ENCODE measurements around the gene ZNF219. TPM values are rescaled to one million over a fixed set of nuclear protein-coding genes. Genes with fewer than 3 reads are reported as not detected.

Gene ZNF219
- total RNA-seq, 1 donor from 2014 or later, result 31.9 TPM

- Histone ChIP-seq H3K4me1 (ENCODE audit: insufficient read depth, low read length) (no peaks in the 10 kb centered on the region), H3K79me2 (ENCODE audit: insufficient read depth, low read length) (no peaks in the 10 kb centered on the region), H3K36me3 (ENCODE audit: insufficient read depth, low read length) (no peaks in the 10 kb centered on the region), H3K9me3 (ENCODE audit: insufficient read depth, low read depth, low read length) (no peaks in the 10 kb centered on the region), H3K9ac (ENCODE audit: low read length) (no peak overlapping the region), H3K27ac (ENCODE audit: low read depth, low read length) (no peak overlapping the region), H3K4me2 (ENCODE audit: low read length) (no peak overlapping the region), H4K20me1 (ENCODE audit: insufficient read depth, low read length) (no peaks in the 10 kb centered on the region), H2AFZ (ENCODE audit: low read depth, low read length) (no peak overlapping the region), H3K27me3 (ENCODE audit: insufficient read depth, low read length) (no peaks in the 10 kb centered on the region), H3K4me3 (ENCODE audit: insufficient read depth, low read depth, low read length) (no peak overlapping the region)
- peaks cover 5% of the 10 kb centered on the region for H3K4me1 Mint-ChIP-seq (ENCODE audit: low read depth, unreplicated experiment)
- H3K27me3 Mint-ChIP-seq (ENCODE audit: low read depth, unreplicated experiment), result no peaks in the 10 kb centered on the region
- H3K9me3 Mint-ChIP-seq (ENCODE audit: unreplicated experiment), result peaks cover 4% of the 10 kb centered on the region
- FAIRE-seq (no peak), DNase-seq (ENCODE audit: low read depth) (no peak)
- TF ChIP-seq CTCF (IDR thresholded peaks at IDR 0.05; ENCODE audit: insufficient read depth, low read depth, low read length) (no peak), EZH2 (IDR thresholded peaks at IDR 0.05; ENCODE audit: insufficient read depth, low read length) (no peak)
- no peak overlapping the region for H3K27ac Mint-ChIP-seq (ENCODE audit: unreplicated experiment)
- no peaks in the 10 kb centered on the region for H3K36me3 Mint-ChIP-seq (ENCODE audit: low read depth, unreplicated experiment)
- no peak overlapping the region for H3K4me3 Mint-ChIP-seq (ENCODE audit: unreplicated experiment)
Measured at GRCh38 chr14:21121122-21121521, 22.7 kb upstream of the ZNF219 start.

- H3K36me3 Mint-ChIP-seq (ENCODE audit: low read depth, unreplicated experiment), result no peaks in the 10 kb centered on the region
- H3K27me3 ChIP-seq (ENCODE audit: insufficient read depth, low read length), result no peaks in the 10 kb centered on the region
- DNase-seq (ENCODE audit: low read depth) (no peak), FAIRE-seq (no peak)
- H3K27ac ChIP-seq (ENCODE audit: low read depth, low read length), result no peak overlapping the region
- H3K27ac Mint-ChIP-seq (ENCODE audit: unreplicated experiment), result no peak overlapping the region
- no peak overlapping the region for H3K9ac ChIP-seq (ENCODE audit: low read length)
- no peaks in the 10 kb centered on the region for H4K20me1 ChIP-seq (ENCODE audit: insufficient read depth, low read length)
- H3K4me2 ChIP-seq (ENCODE audit: low read length), result no peak overlapping the region
- H3K27me3 Mint-ChIP-seq (ENCODE audit: low read depth, unreplicated experiment), result no peaks in the 10 kb centered on the region
- no peak for TF ChIP-seq EZH2 (IDR thresholded peaks at IDR 0.05; ENCODE audit: insufficient read depth, low read length)
- no peaks in the 10 kb centered on the region for H3K9me3 ChIP-seq (ENCODE audit: insufficient read depth, low read depth, low read length)
- no peaks in the 10 kb centered on the region for H3K79me2 ChIP-seq (ENCODE audit: insufficient read depth, low read length)
- no peak overlapping the region for H3K4me3 Mint-ChIP-seq (ENCODE audit: unreplicated experiment)
- H3K4me1 Mint-ChIP-seq (ENCODE audit: low read depth, unreplicated experiment), result peaks cover 5% of the 10 kb centered on the region
- no peaks in the 10 kb centered on the region for H3K36me3 ChIP-seq (ENCODE audit: insufficient read depth, low read length)
- peaks cover 4% of the 10 kb centered on the region for H3K9me3 Mint-ChIP-seq (ENCODE audit: unreplicated experiment)
- no peak overlapping the region for H3K4me3 ChIP-seq (ENCODE audit: insufficient read depth, low read depth, low read length)
- no peaks in the 10 kb centered on the region for H3K4me1 ChIP-seq (ENCODE audit: insufficient read depth, low read length)
- H2AFZ ChIP-seq (ENCODE audit: low read depth, low read length), result no peak overlapping the region
Measured at GRCh38 chr14:21120686-21121085, 22.2 kb upstream of the ZNF219 start.

DNA sequence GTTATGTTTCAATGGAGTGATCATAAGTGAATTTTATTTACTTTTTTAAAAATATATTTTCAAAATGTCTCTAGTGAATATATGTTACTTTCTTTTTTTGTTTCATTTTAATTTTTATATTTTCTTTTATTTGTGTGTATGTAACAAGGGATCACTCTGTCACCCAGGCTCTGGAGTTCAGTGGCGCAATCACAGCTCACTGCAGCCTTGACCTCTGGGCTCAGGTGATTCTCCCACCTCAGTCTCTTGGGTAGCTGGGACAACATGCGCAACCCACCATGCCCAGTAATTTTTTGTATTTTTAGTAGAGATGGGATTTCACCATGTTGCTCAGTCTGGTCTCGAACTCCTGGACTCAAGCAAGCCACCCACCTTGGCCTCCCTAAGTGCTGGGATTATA, 20.5 kb upstream of the ZNF219 start:
- Mint-ChIP-seq H3K4me3 (ENCODE audit: unreplicated experiment) (no peak overlapping the region), H3K27ac (ENCODE audit: unreplicated experiment) (no peak overlapping the region), H3K9me3 (ENCODE audit: unreplicated experiment) (no peaks in the 10 kb centered on the region), H3K4me1 (ENCODE audit: low read depth, unreplicated experiment) (peaks cover 5% of the 10 kb centered on the region), H3K36me3 (ENCODE audit: low read depth, unreplicated experiment) (no peaks in the 10 kb centered on the region), H3K27me3 (ENCODE audit: low read depth, unreplicated experiment) (no peaks in the 10 kb centered on the region)
- no peaks in the 10 kb centered on the region for H3K4me1 ChIP-seq (ENCODE audit: insufficient read depth, low read length)
- TF ChIP-seq CTCF (IDR thresholded peaks at IDR 0.05; ENCODE audit: insufficient read depth, low read depth, low read length), result no peak
- TF ChIP-seq EZH2 (IDR thresholded peaks at IDR 0.05; ENCODE audit: insufficient read depth, low read length), result no peak
- no peaks in the 10 kb centered on the region for H3K27me3 ChIP-seq (ENCODE audit: insufficient read depth, low read length)
- H4K20me1 ChIP-seq (ENCODE audit: insufficient read depth, low read length), result no peaks in the 10 kb centered on the region
- FAIRE-seq (no peak), DNase-seq (ENCODE audit: low read depth) (no peak)
- no peak overlapping the region for H3K27ac ChIP-seq (ENCODE audit: low read depth, low read length)
- H3K79me2 ChIP-seq (ENCODE audit: insufficient read depth, low read length), result no peaks in the 10 kb centered on the region
- H3K9ac ChIP-seq (ENCODE audit: low read length), result no peak overlapping the region
- H2AFZ ChIP-seq (ENCODE audit: low read depth, low read length), result no peak overlapping the region
- no peaks in the 10 kb centered on the region for H3K36me3 ChIP-seq (ENCODE audit: insufficient read depth, low read length)
- no peak overlapping the region for H3K4me2 ChIP-seq (ENCODE audit: low read length)
- H3K9me3 ChIP-seq (ENCODE audit: insufficient read depth, low read depth, low read length), result no peaks in the 10 kb centered on the region
- H3K4me3 ChIP-seq (ENCODE audit: insufficient read depth, low read depth, low read length), result no peak overlapping the region
